ENCODE data around the gene SPATA24.

DNA sequence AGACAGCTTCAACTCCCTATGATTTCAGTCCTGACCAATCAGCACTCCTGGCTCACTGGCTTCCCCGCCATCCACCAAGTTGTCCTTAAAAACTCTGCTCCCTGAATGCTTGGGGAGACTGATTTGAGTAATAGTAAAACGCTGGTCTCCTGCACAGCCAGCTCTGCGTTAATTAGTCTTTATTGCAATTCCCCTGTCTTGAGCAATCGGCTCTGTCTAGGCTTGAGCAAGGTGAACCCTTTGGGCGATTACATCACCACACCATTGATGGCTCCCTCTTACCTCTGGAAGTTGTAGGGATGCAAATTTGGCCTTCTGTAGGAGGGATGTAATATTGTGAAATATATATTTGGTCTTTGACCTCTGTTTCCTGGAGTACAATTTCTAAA lies 17.8 kb downstream of the SPATA24 start:
- TF ChIP-seq CTCF (IDR thresholded peaks at IDR 0.05) (no peak), POLR2A (IDR thresholded peaks at IDR 0.05) (no peak), EP300 (IDR thresholded peaks at IDR 0.05) (no peak), POLR2AphosphoS5 (IDR thresholded peaks at IDR 0.05) (no peak)
